Esophagus squamous epithelium (tissue), 5 donors: Measurements from ENCODE around the gene GAB2. TPM values are rescaled to one million over a fixed set of nuclear protein-coding genes. Genes with fewer than 3 reads are reported as not detected.

Experiments used
- DNase-seq: peaks from one replicate; lab custom pipeline; 2025; lab: John Stamatoyannopoulos, UW
- H3K27ac ChIP-seq, 4 donors: fragments of 200-600 bp; sonication (generic); one replicate each; pipeline ENCODE4 v1.5.1; 2016 to 2019; ENCODE audit warnings: mild to moderate bottlenecking in 1 of 4
- H3K27me3 ChIP-seq, 4 donors: fragments of 200-600 bp; sonication (generic); 1 replicate in 3 of 4; 2 replicates in 1 of 4; pipeline versions ENCODE4 v1.5.1 to v1.6.0; 2017 to 2021; ENCODE audit warnings: antibody characterized with exemption in 1 of 4
- H3K36me3 ChIP-seq, 3 donors: fragments of 200-600 bp; sonication (generic); one replicate each; pipeline ENCODE4 v1.5.1; 2016 to 2019
- H3K4me1 ChIP-seq, 3 donors: fragments of 200-600 bp; sonication (generic); one replicate each; pipeline ENCODE4 v1.5.1; 2017 to 2019
- H3K4me3 ChIP-seq, 4 donors: fragments of 200-600 bp; sonication (generic); 1 replicate in 3 of 4; 2 replicates in 1 of 4; pipeline ENCODE4 v1.5.1; 2016 to 2019; ENCODE audit warnings: mild to moderate bottlenecking in 2 of 4, moderate library complexity in 1 of 4
- H3K9me3 ChIP-seq, 3 donors: fragments of 200-600 bp; sonication (generic); one replicate each; pipeline ENCODE4 v1.5.1; 2016 to 2019
- CTCF ChIP-seq, 6 experiments: fragments of 450-650 bp in 4 of 6; fragments of 200-600 bp in 2 of 6; sonication (generic) in 2 of 6; IDR thresholded peaks; one replicate each; pipeline ENCODE4 v1.5.1; 2016 to 2019; ENCODE audit warnings: antibody characterized with exemption in 6 of 6, mild to moderate bottlenecking in 4 of 6, moderate library complexity in 4 of 6
- POLR2A ChIP-seq, 4 donors: fragments of 450-650 bp; IDR thresholded peaks; one replicate each; pipeline ENCODE4 v1.6.1; 2017; ENCODE audit warnings: antibody characterized with exemption in 4 of 4, mild to moderate bottlenecking in 4 of 4, moderate library complexity in 3 of 4
- WGBS, 2 donors: methylation state at CpG; one replicate each; pipeline ENCODE4 v1.1.5; 2018; 5-methylcytosine and 5-hydroxymethylcytosine counted together
- intact Hi-C: fragments of 100-400 bp; cut with DNase I; formaldehyde crosslinking; loops from one replicate; pipeline ENCODE4 v1.15.0; 2022
- total RNA-seq, 4 donors: library from RNA; depleted of rRNA; stranded (reverse); fragments of >200 nt; gene quantifications; one replicate each; pipeline ENCODE4 v1.1.0, GENCODE V29; 2016
- donor health status: DM: yes; HTN: yes; CAD: no.

GAB2 gene
- total RNA-seq, 4 donors from 2014 or later, result 4.6 to 23.7 (median 11.2) TPM

- intact Hi-C loops, result no loop called here
- H3K4me1 ChIP-seq, result peaks cover 0 to 10% (median 0%) of the 10 kb centered on the region in 3 donors
- no peak for DNase-seq
- no peak for TF ChIP-seq POLR2A (IDR thresholded peaks at IDR 0.05)
- no peak for TF ChIP-seq CTCF (IDR thresholded peaks at IDR 0.05)
- no peaks in the 10 kb centered on the region for H3K27me3 ChIP-seq
- WGBS, 2 donors, result 83 to 90% methylated on average over 7 to 17 of the region's 60 CpGs
- H3K36me3 ChIP-seq, result peaks cover 4 to 52% (median 6%) of the 10 kb centered on the region in 3 donors
- H3K27ac ChIP-seq, result no peak overlapping the region
- no peaks in the 10 kb centered on the region for H3K9me3 ChIP-seq
- H3K4me3 ChIP-seq, result no peak overlapping the region
Observed at GRCh38 chr11:78195917-78196560, 221.6 kb downstream of the GAB2 start.

- Histone ChIP-seq H3K4me1 (peaks cover 7 to 25% (median 13%) of the 10 kb centered on the region in 3 donors), H3K36me3 (peaks cover 0 to 37% (median 4%) of the 10 kb centered on the region in 3 donors), H3K4me3 (no peak overlapping the region), H3K27me3 (no peaks in the 10 kb centered on the region), H3K27ac (no peak overlapping the region), H3K9me3 (no peaks in the 10 kb centered on the region)
- no peak for DNase-seq
- WGBS, 2 donors, result 97 to 100% methylated on average over 3 of the region's 3 CpGs
- TF ChIP-seq POLR2A (IDR thresholded peaks at IDR 0.05) (no peak), CTCF (IDR thresholded peaks at IDR 0.05) (no peak)
- intact Hi-C loops, result no loop called here
Observed at GRCh38 chr11:78194490-78194889, 223.1 kb downstream of the GAB2 start.

GRCh38 chr11:78193806-78194205 lies 223.8 kb downstream of the GAB2 start:
- no peak for DNase-seq
- Histone ChIP-seq H3K4me1 (peaks cover 10 to 32% (median 19%) of the 10 kb centered on the region in 3 donors), H3K27me3 (no peaks in the 10 kb centered on the region), H3K36me3 (peaks cover 0 to 30% (median 4%) of the 10 kb centered on the region in 3 donors), H3K9me3 (no peaks in the 10 kb centered on the region), H3K27ac (no peak overlapping the region), H3K4me3 (no peak overlapping the region)
- WGBS, 2 donors, result 84 to 92% methylated on average over 3 of the region's 8 CpGs
- no peak for TF ChIP-seq CTCF (IDR thresholded peaks at IDR 0.05)
- TF ChIP-seq POLR2A (IDR thresholded peaks at IDR 0.05), result no peak
- intact Hi-C loops, result no loop called here

- no peak for DNase-seq
- no peak overlapping the region for H3K27ac ChIP-seq
- WGBS, 2 donors, result 84 to 87% methylated on average over 4 of the region's 4 CpGs
- no peak overlapping the region for H3K4me3 ChIP-seq
- TF ChIP-seq CTCF (IDR thresholded peaks at IDR 0.05) (no peak), POLR2A (IDR thresholded peaks at IDR 0.05) (no peak)
- H3K9me3 ChIP-seq, result no peaks in the 10 kb centered on the region
- peaks cover 0 to 21% (median 0%) of the 10 kb centered on the region in 3 donors for H3K36me3 ChIP-seq
- H3K27me3 ChIP-seq, result no peaks in the 10 kb centered on the region
- intact Hi-C loops, result no loop called here
- peaks cover 10 to 32% (median 19%) of the 10 kb centered on the region in 3 donors for H3K4me1 ChIP-seq
Observed at GRCh38 chr11:78192911-78193351, 224.7 kb downstream of the GAB2 start.

- TF ChIP-seq POLR2A (IDR thresholded peaks at IDR 0.05) (no peak), CTCF (IDR thresholded peaks at IDR 0.05) (no peak)
- DNase-seq, result no peak
- intact Hi-C loops, result no loop called here
- Histone ChIP-seq H3K4me1 (peaks cover 14 to 37% (median 19%) of the 10 kb centered on the region in 3 donors), H3K27me3 (no peaks in the 10 kb centered on the region), H3K36me3 (peaks cover 0 to 15% (median 0%) of the 10 kb centered on the region in 3 donors), H3K4me3 (no peak overlapping the region), H3K9me3 (no peaks in the 10 kb centered on the region), H3K27ac (no peak overlapping the region)
- 92 to 100% methylated on average over 2 of the region's 6 CpGs for WGBS, 2 donors
Observed at GRCh38 chr11:78192223-78192719, 225.3 kb downstream of the GAB2 start.
